Left colon (tissue), 2 donors: ENCODE data around the gene CHTF8. TPM values are rescaled to one million over a fixed set of nuclear protein-coding genes. Genes with fewer than 3 reads are reported as not detected.

Experiments
- ATAC-seq: fragments of 200-7000 bp; cut with Tn5 transposase; one replicate; pipeline ENCODE4 v1.9.1; 2020; ENCODE audit warnings: mild to moderate bottlenecking, moderate library complexity
- DNase-seq, 2 donors: peaks; one replicate each; pipeline ENCODE4 v3.0.0-alpha.2; 2020
- intact Hi-C, 2 donors: fragments of 100-400 bp; cut with DNase I in 1 of 2; cut with micrococcal nuclease in 1 of 2; formaldehyde crosslinking; loops; one replicate each; pipeline versions ENCODE4 v1.11.2 to v1.14.0; 2022; cut with DNase I, micrococcal nuclease
- total RNA-seq, 2 donors: library from RNA; stranded (reverse); fragmentation: NEBNext Ultra II Directional; extraction: Animal tissue kit (Norgen Biotek cat#: 25700); gene quantifications; one replicate each; pipeline ENCODE4 v1.2.1, GENCODE V29; 2021
- donor health status: DM: no; HTN: no; CAD: no.
- donor health status: DM: yes; HTN: yes; CAD: no.

Gene CHTF8
- total RNA-seq, 2 donors from 2014 or later: 84.4 to 90.3 TPM

DNA sequence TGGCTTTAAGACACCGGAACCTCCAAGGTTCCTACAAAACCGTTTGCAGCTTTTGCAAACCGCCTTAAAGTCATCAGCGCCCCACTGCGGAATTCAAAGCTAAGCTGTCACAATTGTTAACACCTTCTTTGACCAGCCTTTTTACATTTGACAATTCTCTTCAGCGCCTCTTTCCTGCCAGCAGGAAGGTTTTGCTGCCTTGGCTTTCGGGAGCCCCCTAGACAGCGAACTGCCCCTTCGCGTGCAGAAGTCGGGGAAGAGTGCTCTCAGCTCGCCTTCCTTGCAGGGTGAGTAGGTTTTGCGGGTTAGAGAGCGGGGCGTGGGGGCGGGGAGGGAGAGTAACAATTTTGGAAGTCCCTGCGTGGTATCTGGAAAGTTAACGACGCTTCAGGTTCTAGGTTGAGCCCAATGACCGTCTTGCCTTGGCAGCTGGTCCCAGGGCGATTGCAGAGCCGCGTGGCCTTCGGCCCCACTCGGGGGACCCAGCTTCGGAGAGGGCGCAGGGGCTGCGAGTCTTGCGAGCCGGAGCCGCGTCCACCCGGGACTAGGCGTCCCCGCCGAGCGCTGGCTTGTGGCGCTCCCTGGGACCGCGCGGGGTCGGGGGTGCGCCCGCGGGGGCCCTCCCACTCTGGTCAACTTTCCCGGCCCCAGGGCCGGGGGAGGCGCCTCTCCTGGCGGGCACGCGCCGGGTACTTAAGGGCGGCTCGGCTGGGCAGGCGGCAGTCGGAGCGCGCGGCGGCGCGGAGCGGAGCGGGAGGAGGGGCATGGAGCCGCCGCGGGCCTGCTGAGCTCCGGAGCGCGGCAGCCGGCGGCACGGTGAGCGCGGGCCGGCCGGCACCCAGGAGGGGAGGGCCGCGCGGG lies 26.7 kb downstream of the CHTF8 start, which contains the start of gene HAS3:
TSS of gene HAS3 (plus strand) at position 153 of the 861 bp plus-strand sequence. CDS start 3,743 bp downstream, outside the sequence.
- DNase-seq (peak; percentile 53 to 75), ATAC-seq (peak; percentile 82)
- intact Hi-C loops: no loop called here

GRCh38 chr16:69100071-69100691 lies 32.2 kb downstream of the CHTF8 start:
- intact Hi-C loops: no loop called here
- DNase-seq: no peak
- no peak for ATAC-seq

DNA sequence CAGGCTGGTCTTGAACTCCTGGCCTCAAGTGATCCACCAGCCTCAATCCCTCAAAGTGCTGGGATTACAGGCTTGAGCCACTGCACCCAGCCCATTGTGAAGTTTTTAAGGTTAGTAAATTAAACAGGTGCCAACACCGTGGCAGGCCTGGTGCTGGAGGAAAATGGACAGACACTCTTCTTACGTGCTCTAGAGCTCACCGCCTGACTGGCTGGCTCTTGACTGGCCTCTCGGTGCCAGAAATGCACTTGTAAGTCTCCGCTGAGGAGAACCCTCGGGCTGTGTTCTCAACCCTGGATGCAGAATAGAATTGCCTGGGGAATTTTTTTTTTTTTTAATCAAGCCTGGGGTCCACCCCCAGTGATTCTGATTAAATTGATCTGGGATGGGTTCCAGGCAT lies 37.2 kb downstream of the CHTF8 start:
- intact Hi-C loops: no loop called here
- ATAC-seq (no peak), DNase-seq (no peak)

- intact Hi-C loops: no loop called here
- DNase-seq: no peak
- ATAC-seq: no peak
Observed at GRCh38 chr16:69094501-69094900, 37.9 kb downstream of the CHTF8 start.

DNA sequence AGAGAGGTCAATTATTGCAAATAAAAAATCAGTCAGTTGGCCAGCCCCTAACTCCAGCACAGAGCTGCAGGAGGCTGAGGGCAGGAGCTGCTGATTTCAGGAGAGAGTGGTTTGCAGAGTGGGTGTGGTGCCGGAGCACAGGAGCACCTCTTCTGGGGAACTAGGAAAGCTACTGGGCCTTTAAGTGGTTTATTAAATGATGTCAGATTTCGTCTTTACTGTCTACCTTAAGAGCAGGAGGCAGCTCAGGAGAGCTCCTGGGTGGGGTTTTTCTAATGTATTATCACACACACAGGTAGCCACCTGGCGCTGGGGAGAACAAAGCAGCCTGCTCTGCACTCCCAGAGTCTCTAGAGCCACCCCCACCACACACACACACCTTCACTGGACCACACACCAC lies 38.4 kb downstream of the CHTF8 start:
- ATAC-seq: peak; percentile 52

GRCh38 chr16:69089091-69089910 lies 43.1 kb downstream of the CHTF8 start:
- ATAC-seq (no peak), DNase-seq (no peak)
- intact Hi-C loops: no loop called here

More for the DNA sequence above, 38.4 kb downstream of the CHTF8 start:
- no peak for DNase-seq
- intact Hi-C loops: no loop called here

- no peak for ATAC-seq
- no peak for DNase-seq
- intact Hi-C loops: no loop called here
Observed at GRCh38 chr16:69088684-69089083, 43.7 kb downstream of the CHTF8 start.

DNA sequence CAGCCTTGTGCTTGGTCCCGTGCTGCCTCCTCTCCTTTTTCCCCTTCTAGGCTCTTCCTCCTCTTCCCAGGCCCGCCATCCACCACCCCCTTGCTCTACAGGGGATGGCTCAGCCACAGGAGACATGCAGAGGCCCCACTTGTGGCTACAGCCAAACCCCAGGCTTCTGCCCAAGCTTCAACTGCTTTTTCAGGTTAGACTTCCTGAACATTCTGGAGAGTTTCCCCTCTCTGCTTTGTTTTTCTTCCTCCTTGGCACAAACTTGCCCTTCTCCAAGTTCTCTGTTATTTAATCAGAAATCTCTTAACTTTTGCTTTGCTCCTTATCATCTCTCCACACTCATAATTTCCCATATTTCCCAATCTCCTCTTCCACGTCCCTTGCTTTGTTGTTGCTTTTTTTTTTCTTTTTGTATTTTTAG lies 45.2 kb downstream of the CHTF8 start:
- no peak for ATAC-seq
- intact Hi-C loops: no loop called here
- no peak for DNase-seq

- DNase-seq (no peak), ATAC-seq (no peak)
- intact Hi-C loops: no loop called here
Observed at GRCh38 chr16:69085032-69085695, 47.2 kb downstream of the CHTF8 start.

DNA sequence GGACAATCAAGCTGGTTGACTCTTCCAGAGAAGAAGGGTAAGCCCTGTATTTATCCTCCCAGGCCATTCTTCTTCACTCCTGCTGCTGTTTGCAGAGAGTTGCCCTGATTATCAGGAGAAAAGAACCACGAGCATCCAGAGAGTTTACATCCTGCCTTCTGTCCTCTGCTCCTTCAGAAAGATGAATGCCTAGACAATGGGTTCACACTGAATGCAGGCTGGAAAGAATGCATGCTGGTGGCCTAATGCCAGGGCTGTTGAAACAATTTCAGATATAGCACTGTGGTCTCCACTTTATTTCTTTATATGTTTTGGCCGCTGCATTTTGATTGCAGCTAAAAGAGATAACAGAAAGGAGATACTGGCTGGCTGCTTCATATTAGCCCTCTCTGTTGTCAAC lies 48.1 kb downstream of the CHTF8 start:
- intact Hi-C loops: no loop called here
- ATAC-seq (no peak), DNase-seq (no peak)

GRCh38 chr16:69083306-69083941 lies 49.0 kb downstream of the CHTF8 start:
- intact Hi-C loops: no loop called here
- DNase-seq: no peak
- ATAC-seq: no peak

- intact Hi-C loops: no loop called here
- DNase-seq (no peak), ATAC-seq (no peak)
Observed at GRCh38 chr16:69079697-69080096, 52.7 kb downstream of the CHTF8 start.

- intact Hi-C loops: no loop called here
- DNase-seq (no peak), ATAC-seq (no peak)
Observed at GRCh38 chr16:69078073-69078472, 54.3 kb downstream of the CHTF8 start.

GRCh38 chr16:69077251-69077650 lies 55.1 kb downstream of the CHTF8 start:
- no peak for DNase-seq
- intact Hi-C loops: no loop called here
- no peak for ATAC-seq

GRCh38 chr16:69073181-69073702 lies 59.1 kb downstream of the CHTF8 start:
- ATAC-seq (peak; percentile 79), DNase-seq (no peak)
- intact Hi-C loops: no loop called here

DNA sequence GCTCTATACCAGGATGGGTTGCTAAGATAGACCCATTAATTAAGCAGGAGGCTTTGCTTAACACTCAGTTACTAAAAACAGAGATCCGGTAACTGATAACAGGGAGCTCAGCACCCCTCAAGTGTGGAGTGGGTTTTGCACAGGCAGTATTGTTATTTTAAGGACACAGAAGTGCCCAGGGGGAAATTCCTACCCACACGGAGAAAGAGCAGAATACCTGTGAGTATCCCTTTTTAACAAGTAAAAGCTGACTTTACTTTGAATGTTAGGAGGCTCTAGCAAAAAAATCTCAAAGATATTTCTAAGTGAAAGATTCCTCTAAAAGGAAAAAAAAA lies 59.8 kb downstream of the CHTF8 start:
- ATAC-seq (no peak), DNase-seq (no peak)
- intact Hi-C loops: no loop called here

DNA sequence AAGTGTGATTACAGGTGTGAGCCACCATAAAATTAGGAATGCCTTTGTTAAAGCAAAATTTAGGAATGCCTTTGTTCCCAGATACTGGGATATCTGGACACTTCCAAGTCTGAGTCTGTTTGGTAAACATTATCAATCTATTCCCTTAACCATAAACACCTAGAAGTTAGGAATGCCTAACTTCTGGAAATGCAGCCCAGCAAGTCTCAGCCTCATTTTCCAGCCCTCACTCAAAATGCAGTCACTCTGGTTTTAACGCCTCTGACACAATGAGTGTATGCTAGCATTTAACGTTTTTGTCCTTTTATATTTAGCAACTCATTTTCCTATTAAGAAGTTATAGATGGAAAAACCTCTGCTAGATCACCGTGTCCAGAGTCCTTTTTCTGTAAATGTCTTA lies 61.4 kb downstream of the CHTF8 start:
- intact Hi-C loops: no loop called here
- DNase-seq: no peak
- no peak for ATAC-seq

DNA sequence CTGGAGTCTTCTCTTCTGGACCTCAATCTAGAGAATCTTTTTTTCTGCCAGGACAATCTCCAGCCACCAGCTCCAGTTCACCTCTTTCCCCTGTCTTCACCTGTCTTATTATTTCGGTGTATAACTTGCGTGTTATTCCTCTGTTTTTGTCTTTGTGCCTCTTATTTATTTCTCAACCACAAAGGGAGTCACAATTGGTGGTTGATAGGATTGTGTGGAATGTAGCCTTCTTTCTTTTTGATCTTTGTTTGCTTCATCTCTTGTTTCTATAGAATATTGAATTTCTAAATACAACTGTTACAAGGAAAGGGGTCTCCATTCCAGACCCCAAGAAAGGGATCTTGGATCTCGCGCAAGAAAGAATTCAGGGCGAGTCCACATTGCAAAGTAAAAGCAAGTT lies 62.9 kb downstream of the CHTF8 start:
- intact Hi-C loops: no loop called here

More for the DNA sequence above, 62.9 kb downstream of the CHTF8 start:
- ATAC-seq (no peak), DNase-seq (no peak)
